Amniotic stem cell (primary cell): ENCODE results near the gene TSPAN32.

Experiments used
- DNase-seq: peaks from one replicate; lab custom pipeline; 2025; lab: John Stamatoyannopoulos, UW

Gene TSPAN32

GRCh38 chr11:2366276-2366675 is 64.5 kb downstream of the TSPAN32 start:
- no peak for DNase-seq

- no peak for DNase-seq
Observed at GRCh38 chr11:2366733-2367132, 64.9 kb downstream of the TSPAN32 start.

GRCh38 chr11:2367266-2368160 is 65.7 kb downstream of the TSPAN32 start:
- DNase-seq = no peak
